GM23338 (cell line): ENCODE measurements around the gene ODAD3.

Experiments used
- CTCF ChIP-seq, 2 experiments: fragments of 200-600 bp in 1 of 2; sonication (generic) in 1 of 2; conservative IDR thresholded peaks; 2 replicates each; pipeline versions ENCODE4 v1.5.1 to v1.6.1; 2016 to 2017; ENCODE audit warnings: antibody characterized with exemption in 2 of 2, low read depth in 2 of 2, mild to moderate bottlenecking in 2 of 2, moderate library complexity in 1 of 2
- EZH2 ChIP-seq: fragments of 200-600 bp; sonication (generic); IDR thresholded peaks from one replicate; pipeline ENCODE4 v1.8.0; 2017; ENCODE audit warnings: antibody characterized with exemption, mild to moderate bottlenecking, low read depth; ENCODE audit not compliant: unreplicated experiment
- EZH2phosphoT487 ChIP-seq: fragments of 200-600 bp; sonication (generic); IDR thresholded peaks from one replicate; pipeline ENCODE4 v1.8.1; 2018; ENCODE audit warnings: antibody characterized with exemption; ENCODE audit not compliant: unreplicated experiment
- POLR2AphosphoS5 ChIP-seq: IDR thresholded peaks from 2 replicates; pipeline ENCODE4 v1.6.1; 2016; ENCODE audit warnings: antibody characterized with exemption, low read depth
- TF ChIP-seq, protein P1 (sequence below): IDR thresholded peaks from one replicate; pipeline ENCODE4 v1.6.1; 2018; ENCODE audit warnings: antibody characterized with exemption; ENCODE audit not compliant: unreplicated experiment

- TF ChIP-seq CTCF (conservative IDR thresholded peaks at IDR 0.05; ENCODE audit: low read depth in 2 of 2) (no peak), EZH2phosphoT487 (no peak), POLR2AphosphoS5 (peak; percentile 17; the same call in 1 of the 2 replicates), EZH2 (no peak)
- TF ChIP-seq, protein P1, sequence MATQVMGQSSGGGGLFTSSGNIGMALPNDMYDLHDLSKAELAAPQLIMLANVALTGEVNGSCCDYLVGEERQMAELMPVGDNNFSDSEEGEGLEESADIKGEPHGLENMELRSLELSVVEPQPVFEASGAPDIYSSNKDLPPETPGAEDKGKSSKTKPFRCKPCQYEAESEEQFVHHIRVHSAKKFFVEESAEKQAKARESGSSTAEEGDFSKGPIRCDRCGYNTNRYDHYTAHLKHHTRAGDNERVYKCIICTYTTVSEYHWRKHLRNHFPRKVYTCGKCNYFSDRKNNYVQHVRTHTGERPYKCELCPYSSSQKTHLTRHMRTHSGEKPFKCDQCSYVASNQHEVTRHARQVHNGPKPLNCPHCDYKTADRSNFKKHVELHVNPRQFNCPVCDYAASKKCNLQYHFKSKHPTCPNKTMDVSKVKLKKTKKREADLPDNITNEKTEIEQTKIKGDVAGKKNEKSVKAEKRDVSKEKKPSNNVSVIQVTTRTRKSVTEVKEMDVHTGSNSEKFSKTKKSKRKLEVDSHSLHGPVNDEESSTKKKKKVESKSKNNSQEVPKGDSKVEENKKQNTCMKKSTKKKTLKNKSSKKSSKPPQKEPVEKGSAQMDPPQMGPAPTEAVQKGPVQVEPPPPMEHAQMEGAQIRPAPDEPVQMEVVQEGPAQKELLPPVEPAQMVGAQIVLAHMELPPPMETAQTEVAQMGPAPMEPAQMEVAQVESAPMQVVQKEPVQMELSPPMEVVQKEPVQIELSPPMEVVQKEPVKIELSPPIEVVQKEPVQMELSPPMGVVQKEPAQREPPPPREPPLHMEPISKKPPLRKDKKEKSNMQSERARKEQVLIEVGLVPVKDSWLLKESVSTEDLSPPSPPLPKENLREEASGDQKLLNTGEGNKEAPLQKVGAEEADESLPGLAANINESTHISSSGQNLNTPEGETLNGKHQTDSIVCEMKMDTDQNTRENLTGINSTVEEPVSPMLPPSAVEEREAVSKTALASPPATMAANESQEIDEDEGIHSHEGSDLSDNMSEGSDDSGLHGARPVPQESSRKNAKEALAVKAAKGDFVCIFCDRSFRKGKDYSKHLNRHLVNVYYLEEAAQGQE: no peak
These were observed 48.6 kb upstream of the ODAD3 start for GRCh38 chr19:11483366-11484111.
